ENCODE measurements around the gene KLHL11.

GRCh38 chr17:41869426-41869825 lies 4.2 kb upstream of the KLHL11 start:
- TF ChIP-seq, protein P1, sequence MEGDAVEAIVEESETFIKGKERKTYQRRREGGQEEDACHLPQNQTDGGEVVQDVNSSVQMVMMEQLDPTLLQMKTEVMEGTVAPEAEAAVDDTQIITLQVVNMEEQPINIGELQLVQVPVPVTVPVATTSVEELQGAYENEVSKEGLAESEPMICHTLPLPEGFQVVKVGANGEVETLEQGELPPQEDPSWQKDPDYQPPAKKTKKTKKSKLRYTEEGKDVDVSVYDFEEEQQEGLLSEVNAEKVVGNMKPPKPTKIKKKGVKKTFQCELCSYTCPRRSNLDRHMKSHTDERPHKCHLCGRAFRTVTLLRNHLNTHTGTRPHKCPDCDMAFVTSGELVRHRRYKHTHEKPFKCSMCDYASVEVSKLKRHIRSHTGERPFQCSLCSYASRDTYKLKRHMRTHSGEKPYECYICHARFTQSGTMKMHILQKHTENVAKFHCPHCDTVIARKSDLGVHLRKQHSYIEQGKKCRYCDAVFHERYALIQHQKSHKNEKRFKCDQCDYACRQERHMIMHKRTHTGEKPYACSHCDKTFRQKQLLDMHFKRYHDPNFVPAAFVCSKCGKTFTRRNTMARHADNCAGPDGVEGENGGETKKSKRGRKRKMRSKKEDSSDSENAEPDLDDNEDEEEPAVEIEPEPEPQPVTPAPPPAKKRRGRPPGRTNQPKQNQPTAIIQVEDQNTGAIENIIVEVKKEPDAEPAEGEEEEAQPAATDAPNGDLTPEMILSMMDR (IDR thresholded peaks at IDR 0.05), result no peak
- no peak for TF ChIP-seq POLR2A (IDR thresholded peaks at IDR 0.05)
- TF ChIP-seq POLR2AphosphoS5 (IDR thresholded peaks at IDR 0.05; ENCODE audit: insufficient read depth in 1 of 2, low read depth in 1 of 2), result no peak
